Spleen (tissue), 13 donors: Measurements from ENCODE around the gene NHERF1. TPM values are rescaled to one million over a fixed set of nuclear protein-coding genes. Genes with fewer than 3 reads are reported as not detected.
A peak's percentile ranks its signal among the peaks of the same experiment; 100 is the strongest.

Experiments used
- DNase-seq: peaks from one replicate; pipeline ENCODE4 v3.0.0-alpha.2; 2020
- H3K27ac ChIP-seq, 8 donors: fragments of 200-600 bp; sonication (generic) in 7 of 8; 1 replicate in 4 of 8; 2 replicates in 4 of 8; pipeline versions ENCODE4 v1.5.0 to v1.8.0; 2016 to 2021; ENCODE audit warnings: inconsistent platforms in 4 of 8, mild to moderate bottlenecking in 4 of 8, moderate library complexity in 1 of 8
- H3K27me3 ChIP-seq, 7 donors: fragments of 200-600 bp; sonication (generic) in 6 of 7; replicated peaks in 1 of 7; 1 replicate in 4 of 7; 2 replicates in 3 of 7; pipeline versions ENCODE4 v1.5.0 to v1.8.0; 2016 to 2021; ENCODE audit warnings: inconsistent platforms in 3 of 7, mild to moderate bottlenecking in 1 of 7
- H3K36me3 ChIP-seq, 6 donors: fragments of 200-600 bp; sonication (generic) in 5 of 6; 1 replicate in 4 of 6; 2 replicates in 2 of 6; pipeline versions ENCODE4 v1.5.0 to v1.8.0; 2016 to 2021; ENCODE audit warnings: inconsistent platforms in 2 of 6
- H3K4me1 ChIP-seq, 6 donors: fragments of 200-600 bp; sonication (generic) in 5 of 6; 1 replicate in 3 of 6; 2 replicates in 3 of 6; pipeline versions ENCODE4 v1.5.0 to v1.8.0; 2016 to 2021; ENCODE audit warnings: inconsistent platforms in 3 of 6
- H3K4me3 ChIP-seq, 8 donors: fragments of 200-600 bp; sonication (generic) in 7 of 8; 1 replicate in 4 of 8; 2 replicates in 4 of 8; pipeline versions ENCODE4 v1.5.0 to v1.8.0; 2016 to 2021; ENCODE audit warnings: inconsistent platforms in 4 of 8, mild to moderate bottlenecking in 4 of 8, moderate library complexity in 2 of 8
- H3K9me3 ChIP-seq, 8 donors: fragments of 200-600 bp; sonication (generic) in 7 of 8; 1 replicate in 4 of 8; 2 replicates in 4 of 8; pipeline versions ENCODE4 v1.5.0 to v1.8.0; 2016 to 2021; ENCODE audit warnings: inconsistent platforms in 4 of 8
- POLR2A ChIP-seq, 3 donors: fragments of 450-650 bp; IDR thresholded peaks; one replicate each; pipeline ENCODE4 v1.5.1; 2017; ENCODE audit warnings: antibody characterized with exemption in 3 of 3, mild to moderate bottlenecking in 1 of 3
- POLR2AphosphoS5 ChIP-seq, 3 donors: sonication (generic); formaldehyde crosslinking; IDR thresholded peaks; one replicate each; pipeline ENCODE4 v1.5.1; 2017; ENCODE audit warnings: antibody characterized with exemption in 3 of 3
- WGBS, 5 donors: extraction: QIAGEN DNeasy Blood & Tissue Kit in 3 of 5; methylation state at CpG; one replicate each; pipeline versions ENCODE4 v1.1.5 to v1.1.7; 2013 to 2018; 5-methylcytosine and 5-hydroxymethylcytosine counted together
- intact Hi-C: fragments of 100-400 bp; cut with DNase I; formaldehyde crosslinking; loops from one replicate; pipeline ENCODE4 v1.15.0; 2023; ENCODE audit warnings: low total_unique reads
- long read RNA-seq, 2 donors: transcript quantifications; one replicate each; lab custom pipeline, GENCODE V29; 2026
- polyA plus RNA-seq, 3 donors: library from polyadenylated mRNA; stranded (reverse); fragments of 200-250 nt; gene quantifications; one replicate each; pipeline ENCODE4 v1.2.1, GENCODE V29; 2013
- total RNA-seq, 7 donors: library from RNA; depleted of rRNA in 3 of 7; stranded (reverse); fragments of >200 nt in 3 of 7; fragmentation: NEBNext Ultra II Directional in 4 of 7; extraction: Animal tissue kit (Norgen Biotek cat#: 25700) in 4 of 7; gene quantifications; one replicate each; pipeline versions ENCODE4 v1.1.0 to v1.2.1, GENCODE V29; 2016 to 2021
- TF ChIP-seq, protein P1 (sequence below), 11 experiments: fragments of 200-600 bp in 7 of 11; fragments of 450-650 bp in 4 of 11; sonication (generic) in 4 of 11; IDR thresholded peaks in 8 of 11; conservative IDR thresholded peaks in 3 of 11; 1 replicate in 7 of 11; 2 replicates in 4 of 11; pipeline versions ENCODE4 v1.4.0 to v1.8.0; 2016 to 2021; ENCODE audit warnings: antibody characterized with exemption in 11 of 11, inconsistent platforms in 4 of 11, mild to moderate bottlenecking in 1 of 11
- donor health status: healthy with polysubstance abuse.
- donor health status: DM: no; HTN: no; CAD: no; lungs with moderate emphysema.
- donor health status: DM: no; HTN: no; CAD: no.
- donor health status: Bipolar disorder and iron deficiency.
- donor health status: healthy.
- donor health status: DM: no; HTN: no; CAD: no.
- donor health status: DM: yes; HTN: yes; CAD: no.

Gene NHERF1
- total RNA-seq (10 to 100 TPM; 41.9 to 85.6 (median 53.9) TPM), polyA plus RNA-seq (10 to 100 TPM; 28.7 to 51.8 (median 37.2) TPM)
- long read RNA-seq, donor 1, transcript SLC9A3R1-201 (6 exons, 1,969 nt), result major isoform, 6 of 9 reads
- long read RNA-seq, donor 1, partial matches to known transcripts, result 0 of 9 reads
- long read RNA-seq, donor 1, other reads (novel, unspliced or antisense), result 0 of 9 reads
- long read RNA-seq, donor 2, transcript SLC9A3R1-201 (6 exons, 1,969 nt), result major isoform, 8 of 9 reads
- long read RNA-seq, donor 2, partial matches to known transcripts, result 0 of 9 reads
- long read RNA-seq, donor 2, other reads (novel, unspliced or antisense), result 0 of 9 reads

DNA sequence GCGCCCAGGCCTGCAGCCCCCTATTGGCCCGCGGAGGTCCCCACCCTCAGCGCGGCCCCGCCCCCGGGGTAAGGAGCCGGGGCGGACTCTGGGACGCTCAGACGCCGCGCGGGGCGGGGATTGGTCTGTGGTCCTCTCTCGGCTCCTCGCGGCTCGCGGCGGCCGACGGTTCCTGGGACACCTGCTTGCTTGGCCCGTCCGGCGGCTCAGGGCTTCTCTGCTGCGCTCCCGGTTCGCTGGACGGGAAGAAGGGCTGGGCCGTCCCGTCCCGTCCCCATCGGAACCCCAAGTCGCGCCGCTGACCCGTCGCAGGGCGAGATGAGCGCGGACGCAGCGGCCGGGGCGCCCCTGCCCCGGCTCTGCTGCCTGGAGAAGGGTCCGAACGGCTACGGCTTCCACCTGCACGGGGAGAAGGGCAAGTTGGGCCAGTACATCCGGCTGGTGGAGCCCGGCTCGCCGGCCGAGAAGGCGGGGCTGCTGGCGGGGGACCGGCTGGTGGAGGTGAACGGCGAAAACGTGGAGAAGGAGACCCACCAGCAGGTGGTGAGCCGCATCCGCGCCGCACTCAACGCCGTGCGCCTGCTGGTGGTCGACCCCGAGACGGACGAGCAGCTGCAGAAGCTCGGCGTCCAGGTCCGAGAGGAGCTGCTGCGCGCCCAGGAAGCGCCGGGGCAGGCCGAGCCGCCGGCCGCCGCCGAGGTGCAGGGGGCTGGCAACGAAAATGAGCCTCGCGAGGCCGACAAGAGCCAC, at the start of gene NHERF1:
Gene NHERF1 (plus strand): TSS at position 100 of the 750 bp plus-strand sequence. CDS start 219 bp downstream, at position 319.
- peak within 1 kb of the TSS; percentile 57 to 100 (median 95) for H3K4me3 ChIP-seq
- TF ChIP-seq POLR2A (IDR thresholded peaks at IDR 0.05) (peak; percentile 69 to 97 (median 91)), POLR2AphosphoS5 (IDR thresholded peaks at IDR 0.05) (peak; percentile 99)
- TF ChIP-seq, protein P1, sequence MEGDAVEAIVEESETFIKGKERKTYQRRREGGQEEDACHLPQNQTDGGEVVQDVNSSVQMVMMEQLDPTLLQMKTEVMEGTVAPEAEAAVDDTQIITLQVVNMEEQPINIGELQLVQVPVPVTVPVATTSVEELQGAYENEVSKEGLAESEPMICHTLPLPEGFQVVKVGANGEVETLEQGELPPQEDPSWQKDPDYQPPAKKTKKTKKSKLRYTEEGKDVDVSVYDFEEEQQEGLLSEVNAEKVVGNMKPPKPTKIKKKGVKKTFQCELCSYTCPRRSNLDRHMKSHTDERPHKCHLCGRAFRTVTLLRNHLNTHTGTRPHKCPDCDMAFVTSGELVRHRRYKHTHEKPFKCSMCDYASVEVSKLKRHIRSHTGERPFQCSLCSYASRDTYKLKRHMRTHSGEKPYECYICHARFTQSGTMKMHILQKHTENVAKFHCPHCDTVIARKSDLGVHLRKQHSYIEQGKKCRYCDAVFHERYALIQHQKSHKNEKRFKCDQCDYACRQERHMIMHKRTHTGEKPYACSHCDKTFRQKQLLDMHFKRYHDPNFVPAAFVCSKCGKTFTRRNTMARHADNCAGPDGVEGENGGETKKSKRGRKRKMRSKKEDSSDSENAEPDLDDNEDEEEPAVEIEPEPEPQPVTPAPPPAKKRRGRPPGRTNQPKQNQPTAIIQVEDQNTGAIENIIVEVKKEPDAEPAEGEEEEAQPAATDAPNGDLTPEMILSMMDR (IDR thresholded peaks at IDR 0.05 in 8 of 11, conservative IDR thresholded peaks at IDR 0.05 in 3 of 11), result peak in 5 of 11 experiments; percentile 5 to 49 (median 26)
- DNase-seq, result peak; percentile 99
- peaks cover 0 to 12% (median 0%) of the 10 kb centered on the region in 6 donors for H3K36me3 ChIP-seq
- intact Hi-C loops, result no loop called here
- H3K27me3 ChIP-seq, result no peaks in the 10 kb centered on the region
- H3K27ac ChIP-seq, result peak within 1 kb of the TSS; percentile 79 to 95 (median 90)
- H3K4me1 ChIP-seq, result peaks cover 43 to 96% (median 87%) of the 10 kb centered on the region in 6 donors
- WGBS, 5 donors, result 0% methylated on average over 18 to 90 of the region's 90 CpGs
- no peaks in the 10 kb centered on the region for H3K9me3 ChIP-seq

DNA sequence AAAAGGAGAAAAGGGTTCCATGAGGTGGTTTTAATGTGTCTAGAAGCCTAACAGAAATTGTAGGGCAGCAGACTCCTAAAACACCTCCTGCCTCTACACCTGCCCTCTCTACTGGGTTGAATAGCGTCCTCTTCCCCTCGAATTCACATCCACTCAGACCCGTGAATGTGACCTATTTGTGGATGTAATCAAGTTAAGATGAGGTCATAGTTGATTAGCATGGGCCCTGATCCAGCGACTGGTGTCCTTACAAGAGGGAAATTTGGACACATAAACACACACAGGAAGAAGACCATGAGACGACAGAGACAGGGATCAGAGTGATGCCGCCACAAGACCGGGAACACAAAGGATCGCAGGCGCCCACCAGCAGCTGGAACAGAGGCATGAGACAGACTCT, 49.2 kb upstream of the NHERF1 start:
- Histone ChIP-seq H3K9me3 (no peaks in the 10 kb centered on the region), H3K4me1 (peaks cover 0 to 18% (median 0%) of the 10 kb centered on the region in 6 donors), H3K27ac (no peak overlapping the region), H3K36me3 (peaks cover 0 to 96% (median 0%) of the 10 kb centered on the region in 6 donors), H3K27me3 (peaks cover 0 to 26% (median 0%) of the 10 kb centered on the region in 7 donors), H3K4me3 (no peak overlapping the region)
- WGBS, 5 donors, result 77 to 88% (median 83%) methylated on average over 9 of the region's 9 CpGs
- DNase-seq, result no peak
- intact Hi-C loops, result no loop called here
- TF ChIP-seq, protein P1 (IDR thresholded peaks at IDR 0.05 in 8 of 11, conservative IDR thresholded peaks at IDR 0.05 in 3 of 11), result no peak
- TF ChIP-seq POLR2A (IDR thresholded peaks at IDR 0.05), result no peak
- TF ChIP-seq POLR2AphosphoS5 (IDR thresholded peaks at IDR 0.05), result no peak

DNA sequence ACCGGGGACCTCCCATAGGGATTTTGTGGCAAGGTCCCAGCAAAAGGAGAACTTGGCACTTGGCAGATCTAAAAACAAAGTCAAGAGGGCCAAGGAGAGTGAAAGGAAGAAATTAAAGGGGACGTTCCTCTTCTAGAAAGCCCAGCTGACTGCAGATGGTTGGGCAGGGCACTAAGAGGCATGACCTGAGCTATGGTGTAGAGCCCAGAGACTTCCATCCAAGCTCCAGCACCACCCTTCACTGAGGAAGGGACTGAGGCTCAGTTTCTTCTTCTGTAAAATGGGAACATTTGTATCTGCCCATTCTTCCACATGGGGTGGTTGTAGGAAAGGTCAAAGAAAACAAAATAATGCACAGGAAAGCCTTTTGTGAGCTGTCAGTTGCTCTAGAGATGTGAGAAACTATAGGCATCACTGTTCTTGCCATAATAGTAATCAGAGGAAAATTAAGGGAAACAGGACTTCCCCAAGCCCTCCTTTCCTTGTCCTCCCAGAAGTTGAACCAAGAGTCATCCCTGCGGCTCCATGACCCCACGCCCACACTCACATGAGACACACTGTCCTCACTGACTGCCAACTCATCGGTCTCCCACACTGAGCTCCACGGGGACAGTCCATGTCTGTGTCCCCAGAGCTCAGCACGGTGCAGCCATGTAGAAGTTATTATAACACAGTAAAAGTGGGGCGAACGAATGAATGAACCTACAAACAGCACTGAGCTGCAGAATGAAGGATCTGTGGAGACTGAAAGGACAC, 46.1 kb upstream of the NHERF1 start:
- intact Hi-C loops, result no loop called here
- no peak for TF ChIP-seq POLR2A (IDR thresholded peaks at IDR 0.05)
- TF ChIP-seq, protein P1 (IDR thresholded peaks at IDR 0.05 in 8 of 11, conservative IDR thresholded peaks at IDR 0.05 in 3 of 11), result no peak
- TF ChIP-seq POLR2AphosphoS5 (IDR thresholded peaks at IDR 0.05), result no peak
- Histone ChIP-seq H3K4me3 (no peak overlapping the region), H3K27ac (no peak overlapping the region), H3K36me3 (peaks cover 0 to 77% (median 0%) of the 10 kb centered on the region in 6 donors), H3K9me3 (no peaks in the 10 kb centered on the region), H3K4me1 (peaks cover 0 to 18% (median 0%) of the 10 kb centered on the region in 6 donors), H3K27me3 (peaks cover 0 to 14% (median 0%) of the 10 kb centered on the region in 7 donors)
- no peak for DNase-seq
- WGBS, 5 donors, result 71 to 81% (median 73%) methylated on average over 9 of the region's 9 CpGs
